Gastrocnemius medialis (tissue), 4 donors: ENCODE results near the gene MAD1L1. TPM values are rescaled to one million over a fixed set of nuclear protein-coding genes. Genes with fewer than 3 reads are reported as not detected.

ENCODE experiments used
- ATAC-seq, 2 donors: fragments of 150-250 bp; one replicate each; pipeline ENCODE4 v1.9.1; 2016
- DNase-seq, 2 donors: peaks; one replicate each; pipeline ENCODE4 v3.0.0-alpha.2; 2019
- H3K27ac ChIP-seq, 4 donors: fragments of 200-600 bp; sonication (generic); 1 replicate in 1 of 4; 2 replicates in 3 of 4; pipeline ENCODE4 v1.5.1; 2016 to 2018; ENCODE audit warnings: mild to moderate bottlenecking in 2 of 4, moderate library complexity in 1 of 4
- H3K27me3 ChIP-seq, 3 donors: fragments of 200-600 bp; sonication (generic) in 2 of 3; 1 replicate in 1 of 3; 2 replicates in 2 of 3; pipeline versions ENCODE4 v1.5.1 to v1.6.0; 2016 to 2019; ENCODE audit warnings: mild to moderate bottlenecking in 1 of 3, moderate library complexity in 1 of 3
- H3K36me3 ChIP-seq, 2 donors: fragments of 200-600 bp; sonication (generic) in 1 of 2; one replicate each; pipeline ENCODE4 v1.5.1; 2017 to 2018
- H3K4me1 ChIP-seq, 2 donors: fragments of 200-600 bp; sonication (generic) in 1 of 2; one replicate each; pipeline ENCODE4 v1.5.1; 2016 to 2017; ENCODE audit warnings: mild to moderate bottlenecking in 2 of 2
- H3K4me3 ChIP-seq, 4 donors: fragments of 200-600 bp; sonication (generic) in 3 of 4; 1 replicate in 1 of 4; 2 replicates in 3 of 4; pipeline ENCODE4 v1.5.1; 2016 to 2019; ENCODE audit warnings: mild to moderate bottlenecking in 2 of 4
- H3K9me3 ChIP-seq, 3 donors: fragments of 200-600 bp; sonication (generic) in 2 of 3; 1 replicate in 1 of 3; 2 replicates in 2 of 3; pipeline ENCODE4 v1.5.1; 2016 to 2019
- POLR2A ChIP-seq, 2 donors: fragments of 450-650 bp; IDR thresholded peaks; one replicate each; pipeline ENCODE4 v1.6.1; 2017; ENCODE audit warnings: antibody characterized with exemption in 2 of 2, mild to moderate bottlenecking in 2 of 2, moderate library complexity in 2 of 2
- in situ Hi-C, 4 donors: fragments of 200-750 bp; cut with MboI; loops; one replicate each; pipeline versions ENCODE4 v1.15.0 to v1.8.0; 2017; ENCODE audit warnings: low sequenced_read_pairs in 4 of 4
- intact Hi-C: fragments of 100-400 bp; cut with DNase I; formaldehyde crosslinking; loops from one replicate; pipeline ENCODE4 v1.15.1; 2023; ENCODE audit warnings: low total_unique reads
- total RNA-seq, 4 donors: library from RNA; depleted of rRNA; stranded (reverse); fragments of >200 nt; gene quantifications; one replicate each; pipeline versions ENCODE4 v1.1.0 to v1.2.3, GENCODE V29; 2016
- TF ChIP-seq, protein P1 (sequence below), 5 experiments: fragments of 450-650 bp in 3 of 5; fragments of 200-600 bp in 2 of 5; sonication (generic) in 2 of 5; IDR thresholded peaks in 4 of 5; conservative IDR thresholded peaks in 1 of 5; 1 replicate in 4 of 5; 2 replicates in 1 of 5; pipeline ENCODE4 v1.5.1; 2016 to 2019; ENCODE audit warnings: antibody characterized with exemption in 5 of 5, mild to moderate bottlenecking in 3 of 5, moderate library complexity in 3 of 5

The MAD1L1 gene
- total RNA-seq, 4 donors from 2014 or later, result 19.7 to 32.4 (median 22.7) TPM

DNA sequence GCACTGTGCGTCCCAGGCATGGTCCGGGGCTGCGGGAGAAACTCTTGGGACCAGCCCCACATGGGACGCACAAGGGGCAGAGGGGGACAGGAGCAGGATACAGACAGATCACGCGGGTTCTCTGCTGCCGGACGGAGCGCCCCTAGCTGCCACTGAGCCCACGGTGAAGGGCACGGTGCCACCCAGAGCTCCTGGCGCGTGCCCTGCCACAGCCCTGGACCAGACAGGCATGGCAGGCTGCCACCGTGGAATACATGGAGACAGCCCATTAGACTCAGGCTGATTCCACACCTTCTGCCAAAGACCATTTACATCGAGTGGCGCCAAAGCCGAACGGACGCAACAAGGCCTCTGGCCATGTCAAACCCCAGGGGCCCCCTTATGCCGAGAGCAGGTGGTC lies 90.4 kb downstream of the MAD1L1 start:
- DNase-seq (no peak), ATAC-seq (no peak)
- intact Hi-C loops, result no loop called here
- Histone ChIP-seq H3K9me3 (no peaks in the 10 kb centered on the region), H3K4me1 (peaks cover 0 to 18% of the 10 kb centered on the region in 2 donors), H3K27ac (no peak overlapping the region), H3K4me3 (no peak overlapping the region), H3K27me3 (no peaks in the 10 kb centered on the region), H3K36me3 (no peaks in the 10 kb centered on the region)
- TF ChIP-seq POLR2A (IDR thresholded peaks at IDR 0.05), result no peak
- TF ChIP-seq, protein P1, sequence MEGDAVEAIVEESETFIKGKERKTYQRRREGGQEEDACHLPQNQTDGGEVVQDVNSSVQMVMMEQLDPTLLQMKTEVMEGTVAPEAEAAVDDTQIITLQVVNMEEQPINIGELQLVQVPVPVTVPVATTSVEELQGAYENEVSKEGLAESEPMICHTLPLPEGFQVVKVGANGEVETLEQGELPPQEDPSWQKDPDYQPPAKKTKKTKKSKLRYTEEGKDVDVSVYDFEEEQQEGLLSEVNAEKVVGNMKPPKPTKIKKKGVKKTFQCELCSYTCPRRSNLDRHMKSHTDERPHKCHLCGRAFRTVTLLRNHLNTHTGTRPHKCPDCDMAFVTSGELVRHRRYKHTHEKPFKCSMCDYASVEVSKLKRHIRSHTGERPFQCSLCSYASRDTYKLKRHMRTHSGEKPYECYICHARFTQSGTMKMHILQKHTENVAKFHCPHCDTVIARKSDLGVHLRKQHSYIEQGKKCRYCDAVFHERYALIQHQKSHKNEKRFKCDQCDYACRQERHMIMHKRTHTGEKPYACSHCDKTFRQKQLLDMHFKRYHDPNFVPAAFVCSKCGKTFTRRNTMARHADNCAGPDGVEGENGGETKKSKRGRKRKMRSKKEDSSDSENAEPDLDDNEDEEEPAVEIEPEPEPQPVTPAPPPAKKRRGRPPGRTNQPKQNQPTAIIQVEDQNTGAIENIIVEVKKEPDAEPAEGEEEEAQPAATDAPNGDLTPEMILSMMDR (IDR thresholded peaks at IDR 0.05 in 4 of 5, conservative IDR thresholded peaks at IDR 0.05 in 1 of 5), result no peak
- in situ Hi-C loops, result no loop called here

DNA sequence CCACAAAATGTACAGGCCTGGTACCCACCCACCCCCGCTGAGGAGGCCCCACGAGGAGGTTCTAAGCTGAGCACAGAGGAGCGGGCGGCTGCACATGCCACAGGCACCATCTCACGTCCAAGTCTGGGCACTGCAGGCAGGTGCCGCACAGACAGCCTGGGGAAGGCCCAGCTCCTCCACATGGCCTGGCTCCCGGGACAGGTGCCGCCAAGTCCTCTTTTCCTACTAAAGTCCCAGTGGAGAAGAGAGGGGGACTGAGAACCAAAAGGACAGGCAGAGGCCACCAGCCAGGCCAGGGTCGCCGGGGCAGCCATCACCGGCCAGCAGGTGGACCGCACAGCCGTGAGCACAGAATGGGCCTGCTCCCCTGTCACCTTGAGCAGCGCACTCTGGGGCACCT lies 91.1 kb downstream of the MAD1L1 start:
- in situ Hi-C loops (no loop called here), intact Hi-C loops (no loop called here)
- no peak for ATAC-seq
- TF ChIP-seq, protein P1 (IDR thresholded peaks at IDR 0.05 in 4 of 5, conservative IDR thresholded peaks at IDR 0.05 in 1 of 5), result peak in 1 of 5 experiments; percentile 36
- TF ChIP-seq POLR2A (IDR thresholded peaks at IDR 0.05), result no peak
- DNase-seq, result no peak
- H3K36me3 ChIP-seq, result no peaks in the 10 kb centered on the region
- no peak overlapping the region for H3K27ac ChIP-seq
- H3K27me3 ChIP-seq, result no peaks in the 10 kb centered on the region
- H3K4me1 ChIP-seq, result peaks cover 0 to 18% of the 10 kb centered on the region in 2 donors
- no peaks in the 10 kb centered on the region for H3K9me3 ChIP-seq
- no peak overlapping the region for H3K4me3 ChIP-seq

DNA sequence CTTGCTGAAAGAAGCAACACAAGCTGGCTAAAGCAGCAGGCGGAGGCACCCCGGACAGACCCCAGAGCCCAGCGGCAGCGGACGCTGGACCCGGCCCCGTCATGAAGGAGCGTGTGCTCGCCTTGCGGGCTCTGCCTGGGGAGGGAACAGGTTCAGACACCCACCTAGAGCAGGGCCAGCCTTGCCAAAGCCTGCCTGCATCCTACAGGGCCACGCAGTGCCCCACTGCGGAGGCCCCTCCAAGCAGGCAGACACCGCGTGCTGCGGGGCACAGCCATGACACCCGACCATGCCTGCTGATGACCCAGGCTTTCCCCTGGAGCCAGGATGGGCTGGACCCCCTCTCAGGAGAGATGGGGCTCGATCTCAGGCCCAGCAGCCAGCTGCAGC lies 91.7 kb downstream of the MAD1L1 start:
- intact Hi-C loops (no loop called here), in situ Hi-C loops (no loop called here)
- no peak for TF ChIP-seq POLR2A (IDR thresholded peaks at IDR 0.05)
- TF ChIP-seq, protein P1 (IDR thresholded peaks at IDR 0.05 in 4 of 5, conservative IDR thresholded peaks at IDR 0.05 in 1 of 5), result no peak
- H3K4me3 ChIP-seq, result no peak overlapping the region
- no peak overlapping the region for H3K27ac ChIP-seq
- ATAC-seq, result no peak
- H3K9me3 ChIP-seq, result no peaks in the 10 kb centered on the region
- DNase-seq, result no peak
- H3K27me3 ChIP-seq, result no peaks in the 10 kb centered on the region
- peaks cover 0 to 18% of the 10 kb centered on the region in 2 donors for H3K4me1 ChIP-seq
- H3K36me3 ChIP-seq, result no peaks in the 10 kb centered on the region

DNA sequence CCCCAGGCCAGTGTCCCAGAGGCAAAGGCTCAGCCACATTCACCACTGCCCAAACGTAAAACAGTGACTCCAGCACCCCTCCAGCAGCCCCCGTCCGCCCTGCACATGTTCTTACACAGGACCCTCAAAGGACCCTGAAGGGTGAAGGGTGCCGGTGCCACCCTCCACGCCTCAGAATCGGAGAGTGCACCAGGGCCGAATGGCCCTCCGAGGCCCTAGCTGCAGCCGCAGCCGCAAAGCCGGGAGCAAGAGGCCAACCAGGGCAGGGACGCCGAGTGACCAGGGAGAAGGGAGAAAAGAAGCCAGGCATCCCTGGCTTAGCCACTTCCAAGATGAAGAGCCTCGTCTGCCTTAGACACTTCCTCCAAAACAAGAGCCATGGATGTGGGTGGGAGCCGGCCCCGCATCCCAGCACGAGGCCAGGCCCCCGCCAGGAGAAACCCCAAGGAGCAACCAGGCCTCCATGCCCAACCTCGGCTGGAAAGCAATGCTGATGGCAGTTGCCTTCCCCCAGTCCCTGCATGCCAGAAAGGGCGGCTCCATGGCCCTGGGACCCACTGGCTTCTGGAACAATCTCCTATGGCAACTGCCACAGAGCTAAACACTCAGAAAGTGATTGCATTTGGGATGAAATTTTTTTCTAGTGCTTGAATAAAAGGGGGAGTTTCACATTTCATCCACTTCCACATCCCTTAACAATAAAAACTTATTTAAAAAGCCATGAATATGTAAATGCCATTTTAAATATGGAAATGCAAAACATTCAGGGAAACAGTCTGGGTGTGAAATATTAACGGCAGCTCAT lies 92.3 kb downstream of the MAD1L1 start:
- Histone ChIP-seq H3K36me3 (no peaks in the 10 kb centered on the region), H3K27me3 (no peaks in the 10 kb centered on the region), H3K9me3 (no peaks in the 10 kb centered on the region), H3K4me3 (no peak overlapping the region), H3K4me1 (peaks cover 0 to 18% of the 10 kb centered on the region in 2 donors), H3K27ac (no peak overlapping the region)
- ATAC-seq (no peak), DNase-seq (no peak)
- TF ChIP-seq POLR2A (IDR thresholded peaks at IDR 0.05), result no peak
- TF ChIP-seq, protein P1 (IDR thresholded peaks at IDR 0.05 in 4 of 5, conservative IDR thresholded peaks at IDR 0.05 in 1 of 5), result no peak
- intact Hi-C loops (no loop called here), in situ Hi-C loops (no loop called here)
